ENCODE results near the gene TNP2.
A peak's percentile ranks its signal among the peaks of the same experiment; 100 is the strongest.
"Not testable (repeated sequence)": the region's sequence is repeated elsewhere in the genome, so short reads cannot be mapped to it uniquely, and the experiment has no call there.

Gene TNP2

GRCh38 chr16:11238272-11239202 is 30.6 kb downstream of the TNP2 start:
- DNase-seq: no peak

DNA sequence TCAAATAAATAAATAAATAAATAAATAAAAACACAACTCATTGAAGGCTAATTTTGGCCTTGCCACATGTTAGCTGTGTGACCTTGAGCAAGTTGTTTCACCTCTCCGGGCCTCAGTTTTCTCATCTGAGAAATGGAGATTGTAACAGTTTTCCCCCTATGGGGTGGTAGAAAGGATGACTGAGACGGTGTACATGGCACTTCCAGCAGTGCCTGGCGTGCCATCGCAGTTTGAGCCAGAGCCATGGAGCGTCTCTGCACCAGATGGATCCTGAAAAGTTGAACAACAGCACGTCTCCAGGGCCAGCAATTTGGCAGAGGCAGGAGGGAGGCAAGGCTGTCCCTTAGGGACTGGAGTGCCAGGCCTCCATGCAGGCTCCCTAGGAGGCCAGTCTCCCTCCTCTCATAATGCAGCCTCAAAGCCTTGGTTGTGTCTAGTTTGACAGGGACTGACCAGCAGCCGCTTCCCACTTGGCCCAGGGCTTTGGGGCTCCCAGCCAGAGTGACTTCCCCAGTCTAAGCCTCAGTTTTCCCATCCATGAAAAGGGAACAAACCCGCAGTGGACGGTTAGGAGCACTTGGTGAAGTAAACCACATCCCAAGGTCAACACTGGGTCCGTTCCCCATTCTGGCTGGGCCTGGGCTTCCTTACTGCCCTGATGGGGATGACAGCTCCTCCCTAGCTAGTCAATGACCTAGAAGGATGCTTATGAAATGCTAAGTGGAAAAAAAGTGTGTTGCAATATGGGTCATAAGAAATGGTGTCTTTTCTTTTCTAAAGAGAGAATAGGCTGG is 32.5 kb downstream of the TNP2 start:
- no peak for DNase-seq

DNA sequence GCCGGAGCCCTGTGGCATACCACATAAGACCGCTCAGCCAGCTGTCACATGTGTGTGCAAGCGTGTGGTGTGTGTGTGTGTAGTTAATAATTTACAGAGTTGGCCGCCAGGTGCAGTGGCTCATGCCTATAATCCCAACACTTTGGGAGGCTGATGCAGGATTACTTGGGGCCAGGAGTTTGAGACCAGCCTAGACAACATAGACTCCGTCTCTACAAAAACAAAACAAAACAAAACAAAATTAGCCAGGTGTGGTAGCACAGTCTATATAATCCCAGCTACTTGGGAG is 33.5 kb downstream of the TNP2 start:
- DNase-seq: no peak

- DNase-seq: no peak
Observed at GRCh38 chr16:11234884-11235702, 34.0 kb downstream of the TNP2 start.

GRCh38 chr16:11233727-11234376 is 35.3 kb downstream of the TNP2 start:
- DNase-seq: peak; percentile 22

GRCh38 chr16:11232852-11233726 is 36.0 kb downstream of the TNP2 start:
- peak; percentile 70 for DNase-seq

GRCh38 chr16:11232302-11232851 is 36.7 kb downstream of the TNP2 start:
- no peak for DNase-seq

DNA sequence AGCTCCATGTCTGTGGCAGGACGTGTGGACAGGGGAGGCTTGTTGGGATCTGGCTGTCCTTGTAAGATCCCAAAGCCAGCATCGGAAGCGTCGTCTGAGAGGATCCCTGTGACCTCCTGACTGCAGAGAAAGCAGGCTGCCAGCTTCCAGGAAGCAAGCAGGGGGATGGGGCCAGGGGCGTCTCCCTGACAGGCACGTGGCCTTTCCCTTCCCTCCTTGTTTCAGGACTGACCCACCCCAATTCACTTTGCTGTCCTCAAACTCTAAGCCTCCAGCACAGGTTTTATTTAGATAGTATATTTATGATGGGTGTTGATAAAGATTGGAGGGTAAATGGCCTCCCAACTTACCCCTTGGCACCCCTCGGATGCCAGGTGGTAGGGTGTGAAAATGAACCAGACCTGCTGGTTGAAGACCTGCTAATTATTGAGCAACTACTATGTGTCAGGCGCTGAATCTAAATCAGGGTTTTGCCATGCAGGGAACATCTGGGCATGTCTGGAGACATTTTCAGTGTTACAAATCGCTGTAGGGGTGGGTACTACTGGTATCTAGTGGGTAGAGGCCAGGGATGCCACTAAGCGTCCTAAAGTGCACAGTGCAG is 37.7 kb downstream of the TNP2 start:
- no peak for DNase-seq

- DNase-seq: no peak
Observed at GRCh38 chr16:11229906-11230305, 39.2 kb downstream of the TNP2 start.

DNA sequence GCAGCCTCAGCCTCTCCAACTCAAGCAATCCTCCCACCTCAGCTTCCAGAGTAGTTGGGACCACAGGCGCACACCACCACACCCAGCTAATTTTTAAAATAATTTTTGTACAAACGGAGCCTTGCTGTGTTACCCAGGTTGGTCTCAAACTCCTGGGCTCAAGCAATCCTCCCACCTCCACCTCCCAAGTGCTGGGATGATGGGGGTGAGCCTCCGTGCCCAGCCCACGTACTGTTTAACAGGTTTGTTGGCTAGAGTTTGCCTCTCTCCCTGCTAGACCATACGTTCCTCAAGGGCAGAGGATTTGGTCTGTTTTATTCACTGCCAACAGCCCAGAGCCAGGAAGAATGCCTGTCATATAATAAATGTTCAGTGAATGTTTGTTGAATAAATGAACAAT is 39.7 kb downstream of the TNP2 start:
- DNase-seq: no peak

- no peak for DNase-seq
Observed at GRCh38 chr16:11225677-11226549, 43.2 kb downstream of the TNP2 start.

GRCh38 chr16:11224894-11225676 is 44.0 kb downstream of the TNP2 start:
- peak; percentile 51 for DNase-seq

DNA sequence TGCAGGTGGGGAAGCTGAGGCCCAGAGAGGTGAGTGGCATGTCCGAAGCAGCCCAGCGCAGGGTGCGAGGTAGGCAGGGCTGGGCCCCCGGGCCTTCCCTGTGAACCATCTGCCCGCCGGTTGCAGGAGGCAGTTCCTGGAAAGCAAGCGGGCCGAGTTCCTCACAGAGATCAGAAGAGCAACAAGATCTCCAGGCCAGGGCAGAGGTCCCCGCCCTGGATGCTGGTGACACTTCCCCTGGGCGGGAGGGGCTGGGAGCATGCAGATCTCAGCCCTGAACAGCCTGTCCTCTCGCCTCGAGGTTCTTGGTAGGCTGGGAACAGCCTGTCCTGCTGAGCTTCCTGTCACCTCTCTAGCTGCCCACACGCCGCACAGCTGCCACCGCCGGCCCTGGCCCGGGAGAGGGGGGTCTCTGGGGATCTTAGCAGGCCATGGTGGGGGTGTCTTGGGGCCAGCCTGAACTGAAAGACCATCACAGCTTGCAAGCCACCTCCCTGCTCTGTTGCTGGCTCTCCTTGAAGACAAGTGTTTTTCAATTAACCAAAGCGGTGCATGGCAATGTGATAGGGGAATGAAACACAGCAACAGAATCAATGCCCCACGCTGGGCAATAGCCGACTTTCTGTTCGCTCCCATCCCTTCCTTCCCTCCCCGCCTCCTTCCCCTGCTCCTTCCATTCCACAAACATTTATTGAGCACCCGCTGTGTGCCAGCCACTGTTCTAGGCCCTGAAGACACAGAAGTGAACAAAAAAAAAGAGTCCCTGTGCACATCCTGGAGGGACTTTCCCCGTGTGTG is 44.8 kb downstream of the TNP2 start:
- DNase-seq: peak; percentile 43

- not testable (repeated sequence) for DNase-seq
Observed at GRCh38 chr16:11220507-11220906, 48.6 kb downstream of the TNP2 start.

GRCh38 chr16:11219178-11219577 is 49.9 kb downstream of the TNP2 start:
- no peak for DNase-seq

DNA sequence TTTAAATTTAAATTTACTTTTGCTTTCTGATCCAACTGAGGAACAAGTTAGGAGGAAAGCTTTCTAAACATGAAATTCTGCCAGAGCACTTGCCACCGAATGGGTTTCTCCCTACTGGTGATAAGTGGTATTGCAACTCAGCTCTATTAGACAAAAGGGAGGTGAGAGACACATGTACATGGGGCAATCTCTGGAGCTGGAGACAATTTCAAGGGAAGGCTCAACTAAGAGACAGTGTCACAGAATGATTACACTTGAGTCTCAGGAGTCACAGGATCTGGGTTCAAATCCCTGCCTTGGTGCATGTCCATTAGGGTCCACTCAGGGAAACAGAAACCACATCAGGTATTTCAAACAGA is 50.5 kb downstream of the TNP2 start:
- no peak for DNase-seq
